GM18861 (cell line): ENCODE measurements around the gene TP53BP2.
"Not testable (repeated sequence)": the region's sequence is repeated elsewhere in the genome, so short reads cannot be mapped to it uniquely, and the experiment has no call there.

Experiments
- ATAC-seq: cut with Tn5 transposase; IDR thresholded peaks from one replicate; pipeline ENCODE4 v1.9.1; 2021; ENCODE audit not compliant: unreplicated experiment

TP53BP2 gene, protein sequence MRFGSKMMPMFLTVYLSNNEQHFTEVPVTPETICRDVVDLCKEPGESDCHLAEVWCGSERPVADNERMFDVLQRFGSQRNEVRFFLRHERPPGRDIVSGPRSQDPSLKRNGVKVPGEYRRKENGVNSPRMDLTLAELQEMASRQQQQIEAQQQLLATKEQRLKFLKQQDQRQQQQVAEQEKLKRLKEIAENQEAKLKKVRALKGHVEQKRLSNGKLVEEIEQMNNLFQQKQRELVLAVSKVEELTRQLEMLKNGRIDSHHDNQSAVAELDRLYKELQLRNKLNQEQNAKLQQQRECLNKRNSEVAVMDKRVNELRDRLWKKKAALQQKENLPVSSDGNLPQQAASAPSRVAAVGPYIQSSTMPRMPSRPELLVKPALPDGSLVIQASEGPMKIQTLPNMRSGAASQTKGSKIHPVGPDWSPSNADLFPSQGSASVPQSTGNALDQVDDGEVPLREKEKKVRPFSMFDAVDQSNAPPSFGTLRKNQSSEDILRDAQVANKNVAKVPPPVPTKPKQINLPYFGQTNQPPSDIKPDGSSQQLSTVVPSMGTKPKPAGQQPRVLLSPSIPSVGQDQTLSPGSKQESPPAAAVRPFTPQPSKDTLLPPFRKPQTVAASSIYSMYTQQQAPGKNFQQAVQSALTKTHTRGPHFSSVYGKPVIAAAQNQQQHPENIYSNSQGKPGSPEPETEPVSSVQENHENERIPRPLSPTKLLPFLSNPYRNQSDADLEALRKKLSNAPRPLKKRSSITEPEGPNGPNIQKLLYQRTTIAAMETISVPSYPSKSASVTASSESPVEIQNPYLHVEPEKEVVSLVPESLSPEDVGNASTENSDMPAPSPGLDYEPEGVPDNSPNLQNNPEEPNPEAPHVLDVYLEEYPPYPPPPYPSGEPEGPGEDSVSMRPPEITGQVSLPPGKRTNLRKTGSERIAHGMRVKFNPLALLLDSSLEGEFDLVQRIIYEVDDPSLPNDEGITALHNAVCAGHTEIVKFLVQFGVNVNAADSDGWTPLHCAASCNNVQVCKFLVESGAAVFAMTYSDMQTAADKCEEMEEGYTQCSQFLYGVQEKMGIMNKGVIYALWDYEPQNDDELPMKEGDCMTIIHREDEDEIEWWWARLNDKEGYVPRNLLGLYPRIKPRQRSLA

GRCh38 chr1:223845810-223846682, at the start of gene TP53BP2:
TP53BP2 (minus strand) TSS chr1:223845947; CDS start chr1:223845680, 267 bp downstream.
- peak; percentile 63 for ATAC-seq

DNA sequence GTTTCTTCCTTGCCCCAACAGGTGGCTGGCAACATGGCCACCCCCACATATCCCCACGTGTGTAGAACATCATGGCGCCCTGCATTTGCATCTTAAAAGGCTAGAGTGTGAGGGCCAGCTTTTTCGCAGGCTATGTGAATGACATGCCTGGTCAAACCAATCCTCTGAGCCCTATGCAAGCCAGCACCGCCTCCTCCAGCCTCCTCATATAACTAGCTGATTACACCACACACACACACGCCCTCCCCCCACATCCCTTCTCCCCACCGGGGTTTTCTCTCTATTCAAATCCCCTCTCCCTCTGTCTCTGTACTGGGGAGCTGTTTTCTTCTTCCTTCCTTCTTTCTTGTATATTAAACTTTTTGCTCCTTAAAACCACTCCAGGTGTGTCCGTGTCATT, 44.7 kb upstream of the TP53BP2 start:
- ATAC-seq: not testable (repeated sequence)

GRCh38 chr1:223889319-223889718, 43.6 kb upstream of the TP53BP2 start:
- ATAC-seq: not testable (repeated sequence)

DNA sequence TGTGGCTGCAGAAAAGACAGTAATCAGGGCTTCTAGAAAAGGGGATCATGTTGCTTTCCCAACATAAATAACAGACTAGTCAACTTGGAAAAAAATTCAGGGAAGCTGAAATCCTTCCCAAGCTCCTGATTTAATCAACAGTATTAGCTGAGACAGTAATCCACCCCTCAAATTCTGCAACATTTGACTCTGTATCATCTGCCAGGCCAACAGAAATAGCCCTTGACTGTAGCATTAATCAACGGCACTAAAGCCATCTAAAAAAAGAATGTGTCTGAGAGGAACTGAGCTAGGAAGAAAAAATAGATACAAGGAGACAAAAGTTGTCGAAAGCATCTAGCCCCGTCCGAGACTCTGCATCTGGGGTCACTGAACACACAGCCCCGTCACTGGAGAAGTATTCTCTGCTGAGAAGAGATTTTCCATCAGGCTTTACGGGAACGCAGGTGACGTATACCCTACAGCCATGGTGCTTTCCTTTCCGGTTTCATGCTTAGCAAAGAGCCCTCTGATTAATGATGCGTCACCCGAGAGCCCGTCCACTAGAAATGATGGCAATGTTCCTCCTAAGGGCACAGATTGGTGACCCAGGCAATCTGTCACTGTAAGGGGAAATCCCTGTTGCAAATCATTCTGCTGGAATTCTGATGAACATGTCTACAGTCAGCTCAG, 42.1 kb upstream of the TP53BP2 start:
- no peak for ATAC-seq

- no peak for ATAC-seq
Measured at GRCh38 chr1:223886516-223886921, 40.8 kb upstream of the TP53BP2 start.

DNA sequence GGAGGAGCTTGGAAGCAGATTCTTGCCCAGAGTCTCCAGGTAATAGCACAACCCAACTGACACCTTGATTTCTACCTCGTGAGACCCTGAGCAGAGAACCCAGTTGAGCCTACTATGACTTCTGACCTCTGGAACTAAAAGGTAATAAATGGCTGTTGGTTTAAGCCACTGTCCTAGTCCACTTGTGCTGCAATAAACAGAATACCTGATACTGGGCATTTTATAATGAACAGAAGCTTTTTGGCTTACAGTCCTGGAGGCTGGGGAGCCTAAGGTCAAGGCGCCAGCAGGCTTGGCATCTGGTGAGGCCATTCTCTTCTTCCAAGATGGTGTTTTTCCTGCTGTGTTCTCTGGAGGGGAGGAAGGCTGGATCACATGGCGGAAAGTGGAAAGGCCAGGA, 39.9 kb upstream of the TP53BP2 start:
- no peak for ATAC-seq

DNA sequence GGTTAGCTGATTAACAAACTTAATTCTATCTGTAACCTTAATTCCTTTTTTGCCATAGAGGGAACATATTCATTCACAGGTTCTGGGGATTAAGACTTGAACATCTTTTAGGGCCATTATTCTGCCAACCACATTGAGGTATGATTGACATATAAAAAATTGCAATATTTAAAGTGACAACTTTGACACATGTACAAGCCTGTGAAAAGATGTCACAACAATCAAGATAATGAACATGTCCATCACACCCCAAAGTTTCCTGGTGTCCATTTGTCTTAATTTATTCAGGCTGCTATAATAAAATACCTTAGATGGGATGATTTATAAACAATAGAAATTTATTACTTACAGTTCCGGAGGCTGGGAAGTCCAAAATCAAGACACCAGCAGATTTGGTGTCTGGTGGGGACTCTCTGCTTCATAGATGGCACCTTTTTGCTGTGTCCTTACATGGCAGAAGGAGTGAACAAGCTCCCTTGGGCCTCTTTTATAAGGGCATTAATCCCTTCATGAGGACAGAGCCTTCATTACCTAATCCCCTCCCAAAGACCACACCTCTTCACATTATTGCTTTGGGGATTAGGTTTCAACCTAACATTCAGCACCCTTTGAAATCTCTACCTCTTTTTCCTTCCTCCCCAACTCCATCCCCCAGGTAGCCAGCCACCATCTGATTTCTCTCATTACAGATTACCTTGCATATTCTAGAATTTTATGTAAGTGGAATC, 33.0 kb upstream of the TP53BP2 start:
- ATAC-seq: no peak

- no peak for ATAC-seq
Measured at GRCh38 chr1:223877804-223878203, 32.1 kb upstream of the TP53BP2 start.

- no peak for ATAC-seq
Measured at GRCh38 chr1:223876590-223876989, 30.8 kb upstream of the TP53BP2 start.

DNA sequence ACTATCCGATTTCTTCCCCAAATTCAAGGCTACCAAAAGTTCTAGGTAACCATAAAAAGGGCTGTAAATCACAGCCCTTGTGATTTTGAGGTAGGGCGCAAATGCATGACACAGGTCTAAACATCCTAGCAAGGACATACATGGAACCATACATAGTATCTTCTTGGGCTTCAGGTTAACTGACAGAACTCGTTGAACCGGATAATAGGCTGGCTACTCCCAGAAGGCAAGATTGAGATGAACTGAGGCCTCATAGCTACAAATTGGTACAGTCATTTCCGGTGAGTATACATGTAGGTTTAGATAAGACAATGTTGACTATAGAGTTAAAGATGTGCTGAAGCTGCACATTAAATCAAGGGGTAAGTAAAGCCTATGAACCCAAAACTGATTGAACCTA, 27.3 kb upstream of the TP53BP2 start:
- no peak for ATAC-seq

GRCh38 chr1:223872308-223872901, 26.7 kb upstream of the TP53BP2 start:
- ATAC-seq: no peak

DNA sequence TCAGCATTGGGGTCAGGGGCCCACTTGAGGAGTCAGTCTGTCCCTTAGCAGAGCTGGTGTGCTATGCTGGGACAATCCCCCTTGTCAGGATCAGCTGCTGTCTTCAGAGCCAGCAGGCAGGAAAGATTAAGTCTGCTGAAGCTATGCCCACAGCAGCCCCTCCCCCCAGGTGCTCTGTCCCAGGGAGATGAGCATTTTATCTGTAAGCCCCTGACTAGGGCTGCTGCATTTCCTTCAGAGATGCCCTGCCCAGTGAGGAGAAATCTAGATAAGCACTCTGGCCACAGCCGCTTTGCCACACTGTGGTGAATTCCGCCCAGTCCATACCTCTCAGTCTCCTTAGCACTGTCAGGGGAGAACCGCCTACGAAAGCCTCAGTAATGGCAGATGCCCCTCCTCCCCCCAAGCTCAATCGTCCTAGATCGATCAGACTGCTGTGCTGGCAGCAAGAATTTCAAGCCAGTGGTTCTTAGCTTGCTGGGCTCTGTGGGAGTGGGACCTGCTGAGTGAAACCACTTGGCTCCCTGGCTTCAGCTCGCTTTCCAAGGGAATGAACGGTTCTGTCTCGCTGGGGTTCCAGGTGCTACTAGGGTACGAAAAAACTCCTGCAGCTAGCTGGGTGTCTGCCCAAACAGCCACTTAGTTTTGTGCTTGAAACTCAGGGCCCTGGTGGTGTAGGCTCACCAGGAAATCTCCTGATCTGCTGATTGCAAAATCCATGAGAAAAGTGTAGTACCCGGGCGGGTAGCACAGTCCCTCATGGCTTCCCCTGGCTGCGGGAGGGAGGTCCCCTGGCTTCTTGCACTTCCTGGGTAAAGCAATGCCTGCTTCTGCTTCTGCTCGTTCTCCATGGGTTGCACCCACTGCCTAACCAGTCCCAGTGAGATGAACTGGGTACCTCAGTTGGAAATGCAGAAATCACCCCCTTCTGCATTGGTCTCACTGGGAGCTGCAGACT, 25.1 kb upstream of the TP53BP2 start:
- no peak for ATAC-seq

DNA sequence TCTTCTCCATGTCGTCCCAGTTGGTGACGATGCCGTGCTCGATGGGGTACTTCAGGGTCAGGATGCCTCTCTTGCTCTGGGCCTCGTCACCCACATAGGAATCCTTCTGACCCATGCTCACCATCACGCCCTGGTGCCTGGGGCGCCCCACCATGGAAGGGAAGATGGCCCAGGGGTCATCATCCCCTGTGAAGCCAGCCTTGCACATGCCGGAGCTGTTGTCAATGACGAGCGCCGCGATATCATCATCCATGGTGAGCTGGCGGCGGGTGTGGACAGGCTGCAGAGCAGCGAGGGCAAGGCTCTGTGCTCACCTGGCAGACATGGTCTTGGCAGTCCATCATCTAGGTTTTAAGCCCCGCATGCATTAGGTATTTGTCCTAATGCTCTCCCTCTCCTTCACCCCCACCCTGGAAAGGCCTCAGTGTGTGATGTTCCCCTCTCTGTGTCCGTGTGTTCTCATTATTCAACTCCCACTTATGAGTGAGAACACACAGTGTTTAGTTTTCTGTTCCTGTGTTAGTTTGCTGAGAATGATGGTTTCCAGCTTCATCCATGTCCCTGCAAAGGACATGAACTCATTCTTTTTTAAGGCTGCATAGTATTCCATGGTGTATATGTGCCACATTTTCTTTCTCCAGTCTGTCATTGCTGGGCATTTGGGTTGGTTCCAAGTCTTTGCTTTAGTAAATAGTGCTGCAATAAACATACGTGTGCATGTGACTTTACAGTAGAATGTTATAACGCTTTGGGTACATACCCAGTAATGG, 19.0 kb upstream of the TP53BP2 start:
- ATAC-seq: not testable (repeated sequence)

- ATAC-seq: no peak
Measured at GRCh38 chr1:223864084-223864483, 18.3 kb upstream of the TP53BP2 start.

GRCh38 chr1:223861904-223862303, 16.2 kb upstream of the TP53BP2 start:
- ATAC-seq: no peak

GRCh38 chr1:223860051-223860622, 14.4 kb upstream of the TP53BP2 start:
- ATAC-seq: no peak

DNA sequence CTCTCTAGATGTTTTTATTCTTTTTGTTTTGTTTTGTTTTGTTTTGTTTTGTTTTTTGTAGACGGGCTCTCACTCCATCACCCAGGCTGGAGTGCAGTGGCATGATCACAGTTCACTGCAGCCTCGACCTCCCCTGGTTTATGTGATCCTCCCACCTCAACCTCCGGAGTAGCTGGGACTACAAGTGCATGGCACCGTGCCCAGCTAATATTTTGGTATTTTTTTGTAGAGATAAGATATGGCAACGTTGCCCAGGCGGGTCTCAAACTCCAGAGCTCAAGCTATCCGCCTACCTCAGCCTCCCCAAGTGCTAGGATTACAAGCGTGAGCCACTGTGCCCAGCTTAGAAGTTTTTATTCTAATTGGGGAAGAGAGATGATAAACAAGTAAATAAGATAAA, 13.3 kb upstream of the TP53BP2 start:
- no peak for ATAC-seq
